ENCODE results near the gene NUP35. TPM values are rescaled to one million over a fixed set of nuclear protein-coding genes. Genes with fewer than 3 reads are reported as not detected.
A peak's percentile ranks its signal among the peaks of the same experiment; 100 is the strongest.
"Not testable (repeated sequence)": the region's sequence is repeated elsewhere in the genome, so short reads cannot be mapped to it uniquely, and the experiment has no call there.

Gene NUP35
- total RNA-seq, 1 donor: 8.3 TPM

GRCh38 chr2:183166210-183166609 is 42.0 kb downstream of the NUP35 start:
- Histone ChIP-seq H3K27me3 (ENCODE audit: insufficient read depth, low read length) (no peaks in the 10 kb centered on the region), H3K27ac (ENCODE audit: low read depth, low read length) (no peak overlapping the region), H3K4me1 (ENCODE audit: insufficient read depth, low read length) (peaks cover 10% of the 10 kb centered on the region), H3K9me3 (ENCODE audit: low read depth, low read length) (no peaks in the 10 kb centered on the region), H3K36me3 (ENCODE audit: insufficient read depth, low read length) (peaks cover 10% of the 10 kb centered on the region), H4K20me1 (ENCODE audit: insufficient read depth, low read length) (no peaks in the 10 kb centered on the region), H3K4me3 (ENCODE audit: insufficient read depth, low read length) (no peak overlapping the region), H2AFZ (ENCODE audit: low read length) (no peak overlapping the region), H3K4me2 (ENCODE audit: insufficient read depth, low read length) (no peak overlapping the region), H3K79me2 (ENCODE audit: insufficient read depth, low read length) (no peaks in the 10 kb centered on the region)
- no peak for DNase-seq (ENCODE audit: insufficient read length, low spot score, missing footprints)
- no peak for TF ChIP-seq CTCF (IDR thresholded peaks at IDR 0.05; ENCODE audit: extremely low read depth, low read depth, low read length)

GRCh38 chr2:183166976-183167375 is 42.7 kb downstream of the NUP35 start:
- H3K9me3 ChIP-seq (ENCODE audit: low read depth, low read length); H2AFZ ChIP-seq (ENCODE audit: low read length); H3K4me1 ChIP-seq (ENCODE audit: insufficient read depth, low read length); H3K4me3 ChIP-seq (ENCODE audit: insufficient read depth, low read length); DNase-seq (ENCODE audit: insufficient read length, low spot score, missing footprints); H3K36me3 ChIP-seq (ENCODE audit: insufficient read depth, low read length); H3K4me2 ChIP-seq (ENCODE audit: insufficient read depth, low read length); H3K27ac ChIP-seq (ENCODE audit: low read depth, low read length); H3K27me3 ChIP-seq (ENCODE audit: insufficient read depth, low read length); H4K20me1 ChIP-seq (ENCODE audit: insufficient read depth, low read length); H3K79me2 ChIP-seq (ENCODE audit: insufficient read depth, low read length): not testable (repeated sequence)

- Histone ChIP-seq H3K9me3 (ENCODE audit: low read depth, low read length) (no peaks in the 10 kb centered on the region), H3K4me2 (ENCODE audit: insufficient read depth, low read length) (no peak overlapping the region), H3K4me3 (ENCODE audit: insufficient read depth, low read length) (no peak overlapping the region), H3K79me2 (ENCODE audit: insufficient read depth, low read length) (no peaks in the 10 kb centered on the region), H3K36me3 (ENCODE audit: insufficient read depth, low read length) (no peaks in the 10 kb centered on the region), H3K27ac (ENCODE audit: low read depth, low read length) (no peak overlapping the region), H3K27me3 (ENCODE audit: insufficient read depth, low read length) (no peaks in the 10 kb centered on the region), H3K4me1 (ENCODE audit: insufficient read depth, low read length) (no peaks in the 10 kb centered on the region), H2AFZ (ENCODE audit: low read length) (no peak overlapping the region), H4K20me1 (ENCODE audit: insufficient read depth, low read length) (no peaks in the 10 kb centered on the region)
- DNase-seq (ENCODE audit: insufficient read length, low spot score, missing footprints): no peak
- no peak for TF ChIP-seq CTCF (IDR thresholded peaks at IDR 0.05; ENCODE audit: extremely low read depth, low read depth, low read length)
Observed at GRCh38 chr2:183172220-183172887, 48.1 kb downstream of the NUP35 start.

GRCh38 chr2:183179156-183179555 is 54.9 kb downstream of the NUP35 start:
- peaks cover 1% of the 10 kb centered on the region for H3K9me3 ChIP-seq (ENCODE audit: low read depth, low read length)
- no peaks in the 10 kb centered on the region for H4K20me1 ChIP-seq (ENCODE audit: insufficient read depth, low read length)
- no peak overlapping the region for H3K4me3 ChIP-seq (ENCODE audit: insufficient read depth, low read length)
- no peaks in the 10 kb centered on the region for H3K4me1 ChIP-seq (ENCODE audit: insufficient read depth, low read length)
- no peak overlapping the region for H3K4me2 ChIP-seq (ENCODE audit: insufficient read depth, low read length)
- DNase-seq (ENCODE audit: insufficient read length, low spot score, missing footprints): peak; percentile 30
- H3K36me3 ChIP-seq (ENCODE audit: insufficient read depth, low read length): no peaks in the 10 kb centered on the region
- no peak for TF ChIP-seq CTCF (IDR thresholded peaks at IDR 0.05; ENCODE audit: extremely low read depth, low read depth, low read length)
- peak overlapping the region; percentile 62 for H2AFZ ChIP-seq (ENCODE audit: low read length)
- no peaks in the 10 kb centered on the region for H3K79me2 ChIP-seq (ENCODE audit: insufficient read depth, low read length)
- H3K27ac ChIP-seq (ENCODE audit: low read depth, low read length): no peak overlapping the region
- H3K27me3 ChIP-seq (ENCODE audit: insufficient read depth, low read length): no peaks in the 10 kb centered on the region
